ENCODE data around the gene AAMP.
"Not testable (repeated sequence)": the region's sequence is repeated elsewhere in the genome, so short reads cannot be mapped to it uniquely, and the experiment has no call there.

The AAMP gene, protein sequence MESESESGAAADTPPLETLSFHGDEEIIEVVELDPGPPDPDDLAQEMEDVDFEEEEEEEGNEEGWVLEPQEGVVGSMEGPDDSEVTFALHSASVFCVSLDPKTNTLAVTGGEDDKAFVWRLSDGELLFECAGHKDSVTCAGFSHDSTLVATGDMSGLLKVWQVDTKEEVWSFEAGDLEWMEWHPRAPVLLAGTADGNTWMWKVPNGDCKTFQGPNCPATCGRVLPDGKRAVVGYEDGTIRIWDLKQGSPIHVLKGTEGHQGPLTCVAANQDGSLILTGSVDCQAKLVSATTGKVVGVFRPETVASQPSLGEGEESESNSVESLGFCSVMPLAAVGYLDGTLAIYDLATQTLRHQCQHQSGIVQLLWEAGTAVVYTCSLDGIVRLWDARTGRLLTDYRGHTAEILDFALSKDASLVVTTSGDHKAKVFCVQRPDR

DNA sequence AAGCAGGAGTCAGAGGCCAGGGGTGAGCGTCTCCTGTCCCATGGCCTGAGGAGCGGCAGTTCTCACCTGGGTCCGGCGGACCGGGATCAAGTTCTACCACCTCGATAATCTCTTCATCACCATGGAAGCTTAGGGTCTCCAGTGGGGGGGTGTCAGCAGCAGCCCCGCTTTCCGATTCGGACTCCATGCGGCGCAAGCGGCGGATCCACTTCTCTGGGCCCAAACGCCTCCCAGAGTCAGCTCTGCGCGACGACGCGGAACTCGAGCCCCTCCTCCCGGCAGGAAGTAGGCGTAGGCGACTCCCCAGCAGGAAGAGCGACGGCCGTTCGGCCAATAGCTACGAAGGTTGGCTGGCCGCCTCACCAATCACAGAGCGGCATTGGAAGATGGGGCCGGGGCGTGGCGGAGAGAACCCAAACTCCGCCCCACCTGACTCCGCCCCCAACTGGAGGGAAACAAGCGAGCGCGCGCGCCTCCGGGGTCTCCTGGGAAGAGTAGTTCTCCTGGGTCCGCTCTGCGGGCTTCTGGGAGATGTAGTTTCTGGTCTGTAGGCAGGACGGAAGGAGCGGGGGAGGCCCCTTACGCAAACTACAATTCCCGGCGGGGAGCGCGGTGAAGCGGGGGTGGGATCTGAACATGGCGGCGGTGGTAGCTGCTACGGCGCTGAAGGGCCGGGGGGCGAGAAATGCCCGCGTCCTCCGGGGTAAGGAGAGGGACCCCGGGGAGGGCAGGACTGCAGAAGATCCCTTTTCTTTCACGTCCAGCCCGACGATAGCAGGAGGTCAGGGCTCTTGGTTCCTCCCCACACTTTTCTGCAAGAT, at the start of gene AAMP, which contains the start of gene PNKD:
Gene AAMP, minus strand, starts transcription at position 238 of the 821 bp plus-strand sequence. Its CDS starts 51 bp downstream, at position 187.
Gene PNKD, plus strand, starts transcription at position 620 of the 821 bp plus-strand sequence. Its CDS starts 17 bp downstream, at position 637.
- DNase-seq = peak; percentile 98 to 99

- DNase-seq = no peak
Measured at GRCh38 chr2:218318241-218318640, 48.3 kb upstream of the AAMP start.

DNA sequence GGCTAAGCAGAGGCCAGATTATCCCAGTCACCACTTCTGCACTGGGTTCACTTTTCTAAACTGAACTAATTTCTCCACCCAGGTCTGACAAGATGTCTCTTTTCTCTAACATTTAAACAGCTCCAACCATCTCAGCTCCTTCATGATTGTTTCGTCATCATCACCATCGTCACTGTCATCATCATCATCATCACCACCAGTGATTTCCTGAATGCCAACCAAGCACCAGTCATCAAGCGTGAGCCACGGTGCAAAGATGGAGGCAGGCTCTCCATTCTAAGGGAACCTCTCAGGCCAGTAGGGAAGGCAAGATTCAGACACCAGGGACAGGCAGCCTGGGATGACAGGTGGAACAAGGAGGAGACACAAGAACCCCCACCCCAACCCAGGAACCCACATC, 47.9 kb upstream of the AAMP start:
- no peak for DNase-seq

DNA sequence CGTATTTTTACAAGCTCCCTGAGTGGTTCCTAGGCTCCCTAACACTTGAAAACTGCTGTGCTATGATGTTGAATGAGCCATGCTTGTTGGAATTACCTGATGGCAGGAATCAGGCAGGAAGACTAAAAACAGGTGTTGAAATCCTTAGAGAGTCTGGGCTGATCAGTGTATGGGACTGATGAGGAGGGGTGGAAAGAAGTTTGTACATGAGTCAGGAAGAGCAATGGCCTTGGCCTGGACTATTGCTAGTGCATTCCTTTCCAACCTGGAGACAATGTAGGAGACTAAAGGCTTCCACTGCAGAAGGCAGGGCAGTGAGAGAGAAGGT, 47.3 kb upstream of the AAMP start:
- DNase-seq = no peak

- no peak for DNase-seq
Measured at GRCh38 chr2:218315397-218315796, 45.5 kb upstream of the AAMP start.

GRCh38 chr2:218314764-218315163, 44.8 kb upstream of the AAMP start:
- DNase-seq = not testable (repeated sequence)

GRCh38 chr2:218313356-218313755, 43.4 kb upstream of the AAMP start:
- no peak for DNase-seq

DNA sequence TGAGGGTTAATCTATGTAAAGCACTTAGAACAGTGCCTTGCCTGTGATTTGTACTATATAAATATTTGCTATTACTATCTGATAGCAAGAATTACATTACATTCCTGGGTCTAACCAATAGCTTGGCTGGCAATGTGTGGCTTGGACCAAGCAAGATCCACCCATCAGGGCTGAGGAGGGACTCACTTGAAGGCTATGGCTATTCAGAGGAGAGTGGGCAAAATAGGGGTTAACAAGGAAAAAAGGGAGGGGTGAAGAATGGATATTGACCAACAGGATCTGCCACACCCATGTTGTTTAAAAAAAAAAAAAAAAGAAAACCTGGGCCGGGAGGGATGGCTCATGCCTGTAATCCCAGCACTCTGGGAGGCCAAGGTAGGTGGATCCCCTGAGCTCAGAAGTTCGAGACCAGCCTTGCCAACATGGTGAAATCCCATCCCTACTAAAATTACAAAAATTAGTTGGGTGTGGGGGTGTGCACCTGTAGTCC, 42.4 kb upstream of the AAMP start:
- DNase-seq = no peak

- not testable (repeated sequence) for DNase-seq
Measured at GRCh38 chr2:218311541-218312266, 41.8 kb upstream of the AAMP start.

DNA sequence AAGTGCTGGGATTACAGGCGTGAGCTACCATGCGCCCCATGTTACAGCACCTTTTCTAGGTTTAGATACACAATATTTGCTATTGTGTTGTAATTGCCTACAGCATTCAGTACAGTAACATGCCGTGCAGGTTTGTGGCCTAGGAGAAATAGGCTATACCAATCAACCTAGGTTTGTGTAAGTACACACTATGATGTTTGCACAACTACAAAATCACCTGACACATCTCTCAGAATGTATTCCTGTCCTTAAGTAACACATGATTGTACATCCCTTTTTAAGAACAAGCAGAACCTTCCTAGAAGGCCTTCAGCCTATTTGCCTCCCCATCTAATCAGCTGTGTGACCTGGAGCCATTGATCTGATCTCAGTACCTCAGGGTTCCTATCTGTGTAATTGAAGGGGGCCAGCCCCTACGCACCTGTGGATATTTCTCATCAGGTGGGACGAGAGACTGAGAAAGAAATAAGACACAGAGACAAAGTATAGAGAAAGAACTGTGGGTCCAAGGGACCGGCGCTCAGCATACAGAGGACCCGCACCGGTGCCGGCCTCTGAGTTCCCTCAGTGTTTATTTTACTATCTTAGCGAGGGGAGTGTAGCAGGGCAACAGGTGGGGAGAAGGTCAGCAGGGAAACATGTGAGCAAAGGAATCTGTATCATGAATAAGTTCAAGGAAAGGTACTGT, 41.1 kb upstream of the AAMP start:
- DNase-seq = no peak

DNA sequence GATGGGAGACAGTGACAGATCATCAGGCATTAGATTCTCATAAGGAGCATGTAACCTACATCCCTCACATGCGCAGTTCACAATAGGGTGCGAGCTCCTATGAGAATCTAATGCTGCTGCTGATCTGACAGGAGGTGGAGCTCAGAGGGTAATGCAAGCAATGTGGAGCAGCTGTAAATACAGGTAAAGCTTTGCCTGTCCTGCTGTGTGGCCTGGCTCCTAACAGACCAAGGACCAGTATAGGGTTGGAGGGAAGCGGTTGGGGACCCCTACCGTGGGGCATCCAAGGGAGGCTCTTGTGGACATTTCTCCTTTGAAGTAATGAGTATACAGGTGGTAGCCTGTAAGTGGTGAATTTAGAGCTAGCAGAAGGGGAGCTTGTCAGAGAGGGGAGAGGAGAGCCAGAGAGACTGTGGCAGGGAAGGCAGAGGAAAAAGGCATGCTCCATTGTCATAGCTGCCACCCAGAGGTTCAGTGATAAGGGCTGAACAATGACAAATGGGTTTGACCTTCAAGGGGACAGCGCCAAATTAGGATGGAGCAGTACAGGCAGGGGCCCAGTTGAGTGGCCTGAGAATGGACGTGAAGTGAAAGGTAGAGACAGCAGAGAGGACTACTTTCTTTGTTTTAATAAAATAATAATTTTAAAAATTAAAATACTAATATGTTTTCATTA, 37.6 kb upstream of the AAMP start:
- no peak for DNase-seq

GRCh38 chr2:218306184-218306920, 36.4 kb upstream of the AAMP start:
- no peak for DNase-seq

GRCh38 chr2:218305383-218305782, 35.4 kb upstream of the AAMP start:
- DNase-seq = no peak

- peak; percentile 81 to 83 for DNase-seq
Measured at GRCh38 chr2:218301176-218301819, 31.4 kb upstream of the AAMP start.

DNA sequence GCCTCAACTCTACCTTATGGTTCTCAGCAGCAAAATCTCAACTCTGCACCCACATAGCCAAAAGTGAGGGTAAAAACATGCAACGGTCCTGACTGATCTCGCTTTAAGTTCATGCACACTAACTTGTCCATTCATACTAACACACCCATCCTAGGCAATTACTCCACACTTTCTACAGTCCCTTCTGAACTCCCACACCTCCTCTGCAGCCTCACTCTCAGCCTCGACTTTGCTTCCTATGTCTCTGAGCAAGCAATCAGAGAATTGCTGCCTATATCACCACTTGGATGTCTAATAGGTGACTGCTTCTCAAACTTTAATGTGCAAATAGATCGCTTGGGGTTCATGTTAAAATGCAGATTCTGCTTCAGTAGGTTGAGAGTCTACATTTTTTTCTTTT, 30.2 kb upstream of the AAMP start:
- no peak for DNase-seq

GRCh38 chr2:218298314-218298875, 28.5 kb upstream of the AAMP start:
- DNase-seq = no peak

- no peak for DNase-seq
Measured at GRCh38 chr2:218296847-218297246, 26.9 kb upstream of the AAMP start.

DNA sequence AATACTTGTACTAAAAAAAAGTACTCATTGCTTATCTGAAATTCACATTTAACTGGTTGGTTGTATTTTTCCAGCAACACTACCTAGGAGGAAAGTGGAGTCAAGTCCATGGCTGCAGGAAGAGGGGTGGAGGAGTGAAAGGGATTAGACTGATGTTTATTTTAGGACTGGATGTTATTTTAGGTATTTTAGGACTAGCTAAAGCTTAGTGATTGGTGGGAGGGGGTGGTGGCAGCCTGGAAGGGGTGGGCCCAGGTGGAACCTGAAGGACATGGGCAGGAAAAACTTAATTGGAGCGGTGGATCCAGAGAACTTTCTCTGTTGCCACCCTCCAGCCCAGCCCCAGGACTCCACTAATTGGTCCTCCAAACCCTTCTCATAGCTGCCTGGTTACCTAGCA, 26.3 kb upstream of the AAMP start:
- DNase-seq = no peak

DNA sequence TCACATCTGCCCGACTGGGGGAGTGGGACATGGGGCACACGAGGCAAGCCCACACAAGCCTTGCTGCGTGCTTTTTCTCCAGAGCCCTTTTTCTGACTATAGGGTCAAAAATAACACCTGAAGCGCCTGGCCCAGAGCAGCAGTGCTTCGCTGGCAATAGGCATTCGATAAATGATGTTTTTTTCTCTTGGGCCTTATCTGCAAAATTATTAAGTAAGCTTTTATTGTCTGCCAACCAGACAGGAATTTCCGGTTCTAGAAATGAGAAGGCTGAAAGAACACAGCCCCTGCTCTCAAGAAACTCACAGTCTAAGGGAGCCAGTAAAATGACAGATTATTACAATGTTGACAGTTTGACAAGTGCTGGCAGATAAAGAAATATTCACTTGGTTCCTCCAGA, 25.1 kb upstream of the AAMP start:
- DNase-seq = no peak

DNA sequence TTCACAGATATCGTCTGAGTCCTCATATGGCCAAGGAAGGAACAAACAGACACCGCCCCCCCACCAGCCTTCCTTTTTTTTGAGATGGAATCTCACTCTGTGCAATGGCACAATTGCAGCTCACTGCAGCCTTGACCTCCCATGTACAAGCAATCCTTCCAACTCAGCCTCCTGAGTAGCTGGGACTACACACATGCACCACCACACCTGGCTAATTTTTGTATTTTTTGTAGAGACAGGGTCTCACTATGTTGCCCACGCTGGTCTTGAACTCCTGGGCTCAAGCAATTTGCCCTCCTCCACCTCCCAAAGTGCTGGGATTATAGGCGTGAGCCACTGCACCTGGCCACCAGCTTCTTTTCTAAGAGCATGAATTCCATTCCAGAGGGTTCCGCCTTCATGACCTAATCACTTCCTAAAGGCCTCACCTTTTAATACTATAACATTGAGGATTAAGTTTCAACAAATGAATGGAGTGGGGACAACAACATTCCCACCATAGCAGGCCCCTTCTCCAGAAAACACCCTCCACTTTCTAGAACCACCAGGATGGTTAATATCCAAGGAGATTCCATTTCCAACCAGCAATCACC, 24.6 kb upstream of the AAMP start:
- DNase-seq = no peak
